Stimulated activated CD4-positive, alpha-beta T cell treated with anti-CD3 and anti-CD28 coated beads, Interleukin-15, amount 100 ng/mL, for 48 hours (primary cell): Measurements from ENCODE around the gene PDLIM5.
"Not testable (repeated sequence)": the region's sequence is repeated elsewhere in the genome, so short reads cannot be mapped to it uniquely, and the experiment has no call there.

Source experiments
- DNase-seq, 2 donors: peaks; one replicate each; pipeline ENCODE4 v3.0.0-alpha.2; 2020; ENCODE audit warnings: low read depth in 2 of 2

The PDLIM5 gene

DNA sequence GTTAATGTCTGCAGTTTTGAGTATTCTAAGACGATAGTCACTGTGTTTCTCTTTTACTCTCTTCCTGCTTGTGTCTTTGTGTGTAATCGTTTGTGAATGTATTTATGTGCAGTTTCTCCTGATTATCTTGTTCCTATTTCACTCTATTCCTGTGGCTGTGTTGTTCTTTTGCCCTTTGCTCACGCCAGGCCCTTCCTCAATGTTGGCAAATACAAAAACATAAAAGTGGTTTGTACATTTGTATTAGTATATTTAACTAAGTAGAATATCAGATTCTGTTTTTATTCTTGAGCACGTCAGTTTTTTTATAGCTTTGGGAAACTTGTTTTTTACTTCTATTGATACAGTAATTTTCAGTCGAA, 198.4 kb downstream of the PDLIM5 start:
- no peak for DNase-seq

DNA sequence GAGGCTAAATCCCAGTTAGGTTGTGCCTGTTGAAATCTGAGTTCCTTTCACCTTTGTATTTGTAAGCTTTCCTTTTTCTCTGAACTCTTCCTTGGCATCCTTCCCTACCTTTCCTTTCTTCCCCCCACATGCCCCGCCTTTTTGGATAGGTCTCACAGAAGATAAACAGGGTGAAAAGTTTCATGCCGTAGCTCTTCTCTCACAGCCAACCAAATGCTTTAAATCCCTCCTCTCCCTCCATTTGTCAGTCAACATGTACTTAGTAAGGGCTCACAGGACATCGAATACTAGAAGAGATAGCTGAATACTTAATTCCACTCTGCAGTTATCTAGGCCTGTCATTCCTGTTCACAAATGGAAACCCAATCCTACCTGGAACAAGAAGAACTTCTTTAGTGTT, 198.9 kb downstream of the PDLIM5 start:
- no peak for DNase-seq

DNA sequence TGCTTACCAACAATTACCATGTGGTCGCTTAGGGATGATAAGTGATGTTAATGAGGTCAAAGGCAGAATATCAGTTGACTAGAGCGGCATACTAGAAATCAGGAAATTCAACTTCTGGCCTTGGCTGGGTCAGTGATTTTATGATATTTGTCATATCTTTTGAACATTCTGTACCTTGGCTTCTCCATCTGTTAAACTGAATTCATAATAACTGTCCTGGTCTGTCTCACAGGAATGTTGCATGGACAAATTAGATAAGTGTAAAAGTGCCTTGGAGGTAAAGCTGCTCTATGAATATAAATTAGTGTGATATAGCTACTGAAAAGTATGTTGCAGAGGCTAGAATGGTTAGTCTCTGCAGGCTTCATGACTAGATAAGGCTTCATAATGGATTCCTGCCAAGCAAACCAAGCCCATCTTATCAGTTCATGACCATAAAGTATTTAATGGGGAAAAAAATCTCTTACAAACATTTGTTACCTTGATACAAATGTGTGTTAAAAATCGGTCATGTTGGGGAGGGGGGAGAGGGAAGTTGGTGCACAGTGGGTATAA, 201.4 kb downstream of the PDLIM5 start:
- no peak for DNase-seq

DNA sequence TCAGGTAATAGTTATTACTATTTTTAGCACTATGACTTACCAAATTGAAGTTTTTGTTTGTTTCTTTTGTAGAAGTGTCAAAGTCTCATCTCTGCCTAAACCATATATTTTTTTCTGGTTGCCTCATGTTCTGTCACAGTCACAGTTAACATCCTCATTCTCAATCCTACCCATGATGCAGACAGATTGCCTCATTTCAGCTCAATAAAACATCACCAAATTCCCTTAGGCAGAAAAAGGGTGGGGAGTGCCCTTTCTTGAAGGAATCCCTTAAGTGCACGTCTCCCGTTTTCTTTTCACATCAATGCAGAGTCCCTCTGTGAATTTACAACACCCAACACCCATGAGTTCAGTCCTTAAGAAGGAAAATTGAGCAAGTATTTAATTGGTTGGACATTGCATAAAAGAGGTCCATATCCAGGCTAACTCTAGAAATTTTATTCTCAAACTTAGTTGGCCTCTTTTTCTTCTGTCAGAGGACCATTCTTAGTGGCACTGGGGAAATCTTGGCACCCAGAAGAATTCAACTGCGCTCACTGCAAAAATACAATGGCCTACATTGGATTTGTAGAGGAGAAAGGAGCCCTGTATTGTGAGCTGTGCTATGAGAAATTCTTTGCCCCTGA, 202.4 kb downstream of the PDLIM5 start:
- DNase-seq, result no peak

DNA sequence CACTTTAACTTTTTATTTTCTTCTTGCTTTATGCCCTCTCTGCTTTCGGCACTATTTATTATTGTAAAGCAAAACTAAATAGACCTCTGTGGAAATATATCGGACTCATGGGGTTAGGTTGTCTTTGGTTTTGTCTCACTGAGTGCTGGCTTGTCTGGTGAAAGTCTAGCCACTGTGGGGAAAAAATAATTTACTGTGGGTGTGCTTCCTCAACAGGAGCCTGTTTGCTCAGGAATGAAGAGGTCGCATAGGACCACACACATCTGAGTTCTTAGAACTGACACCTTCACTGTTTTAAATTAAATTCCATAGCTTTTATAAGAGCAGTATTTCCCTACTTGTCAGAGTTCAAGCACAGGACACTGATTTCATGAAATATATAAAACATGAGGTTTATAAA, 203.0 kb downstream of the PDLIM5 start:
- DNase-seq, result no peak

DNA sequence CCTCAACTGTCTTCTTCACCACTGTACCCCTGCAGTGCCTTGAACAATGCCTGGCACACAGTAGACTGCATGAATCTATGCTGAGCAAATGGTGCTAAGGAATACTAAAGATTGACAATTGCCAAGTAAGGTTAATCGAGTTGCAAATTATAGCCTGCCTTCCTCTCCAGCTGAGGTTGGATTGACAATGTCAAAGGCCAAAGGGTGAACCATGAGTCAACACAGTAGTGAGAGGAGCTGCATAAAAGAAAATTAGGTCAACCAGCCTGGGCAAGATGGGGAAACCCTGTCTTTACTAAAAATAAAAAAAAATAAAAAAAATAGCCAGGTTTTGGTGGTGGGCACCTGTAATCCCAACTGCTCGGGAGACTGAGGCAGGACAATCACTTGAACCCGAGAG, 208.9 kb downstream of the PDLIM5 start:
- no peak for DNase-seq

DNA sequence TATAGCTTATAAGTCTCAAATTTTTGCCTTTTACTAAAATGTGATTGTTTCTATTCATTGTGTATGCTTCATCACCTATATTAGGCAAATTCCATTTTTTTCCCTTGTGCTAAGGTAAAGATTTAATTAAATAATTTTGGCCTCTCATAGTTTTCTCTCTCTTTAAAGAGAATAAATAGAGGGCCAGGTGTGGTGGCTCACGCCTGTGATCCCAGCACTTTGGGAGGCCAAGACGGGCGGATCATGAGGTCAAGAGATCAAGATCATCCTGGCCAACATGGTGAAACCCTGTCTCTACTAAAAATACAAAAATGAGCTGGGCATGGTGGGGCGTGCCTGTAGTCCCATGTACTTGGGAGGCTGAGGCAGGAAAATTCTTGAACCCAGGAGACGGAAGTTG, 213.3 kb downstream of the PDLIM5 start:
- not testable (repeated sequence) for DNase-seq

DNA sequence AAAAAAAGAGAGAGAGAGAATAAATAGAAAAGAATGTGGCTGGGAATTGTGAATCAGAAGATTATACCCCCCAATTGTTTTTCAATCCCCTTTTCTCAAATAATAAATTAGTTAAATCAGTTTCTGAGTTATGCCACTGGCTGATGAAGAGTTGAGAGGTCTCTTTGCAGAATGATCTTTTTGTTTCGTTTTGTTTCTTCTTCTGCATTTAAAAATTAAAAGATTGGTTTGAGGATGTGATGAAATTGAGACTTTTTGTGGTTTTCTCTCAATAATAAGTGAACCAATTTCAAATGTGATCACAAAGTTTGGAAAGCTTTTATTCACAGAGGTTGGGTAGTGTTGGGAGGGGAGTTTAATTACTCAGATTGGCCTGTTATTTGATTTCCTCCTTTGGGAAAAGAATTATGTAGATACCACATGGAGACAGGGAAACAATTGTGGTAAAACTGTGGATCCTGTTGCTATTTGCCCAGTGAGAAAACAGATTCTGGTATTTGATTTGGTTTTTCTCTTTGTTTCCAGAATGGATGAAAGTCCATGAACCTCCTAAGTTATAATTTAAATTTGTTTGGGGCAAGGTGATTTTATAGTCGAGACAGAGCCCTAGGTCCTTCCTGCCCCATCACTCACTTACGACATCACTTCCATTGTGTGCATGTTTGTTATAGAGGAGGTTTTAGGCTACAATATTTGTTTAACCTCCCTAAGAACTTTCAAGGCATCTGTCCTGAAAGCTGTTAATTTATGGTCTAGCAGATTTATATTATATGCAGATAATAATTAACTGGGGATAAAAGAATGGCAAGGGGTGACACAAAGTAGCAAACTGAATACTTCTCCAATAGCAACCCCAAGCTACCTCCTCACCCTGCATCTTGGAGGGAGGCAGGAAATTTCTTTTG, 214.0 kb downstream of the PDLIM5 start:
- DNase-seq, result no peak

DNA sequence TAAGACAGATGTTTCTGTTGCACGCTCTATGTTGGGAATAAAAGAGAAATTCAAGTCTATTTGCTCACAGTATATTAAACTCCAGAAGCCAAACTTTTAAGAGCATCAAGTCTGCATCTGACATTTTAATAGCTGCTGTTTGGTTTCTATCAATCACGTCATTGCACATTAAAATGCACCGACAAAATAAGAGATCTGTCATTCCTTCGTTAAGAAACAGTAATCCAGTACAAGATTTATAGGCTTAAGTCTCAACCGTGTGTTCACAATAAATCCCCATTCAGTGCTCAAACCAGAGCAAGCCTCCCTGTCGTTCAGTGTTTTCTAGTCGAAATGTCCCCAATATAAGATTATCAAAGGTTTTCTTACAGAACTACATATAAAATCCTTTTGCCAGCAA, 217.0 kb downstream of the PDLIM5 start:
- no peak for DNase-seq

DNA sequence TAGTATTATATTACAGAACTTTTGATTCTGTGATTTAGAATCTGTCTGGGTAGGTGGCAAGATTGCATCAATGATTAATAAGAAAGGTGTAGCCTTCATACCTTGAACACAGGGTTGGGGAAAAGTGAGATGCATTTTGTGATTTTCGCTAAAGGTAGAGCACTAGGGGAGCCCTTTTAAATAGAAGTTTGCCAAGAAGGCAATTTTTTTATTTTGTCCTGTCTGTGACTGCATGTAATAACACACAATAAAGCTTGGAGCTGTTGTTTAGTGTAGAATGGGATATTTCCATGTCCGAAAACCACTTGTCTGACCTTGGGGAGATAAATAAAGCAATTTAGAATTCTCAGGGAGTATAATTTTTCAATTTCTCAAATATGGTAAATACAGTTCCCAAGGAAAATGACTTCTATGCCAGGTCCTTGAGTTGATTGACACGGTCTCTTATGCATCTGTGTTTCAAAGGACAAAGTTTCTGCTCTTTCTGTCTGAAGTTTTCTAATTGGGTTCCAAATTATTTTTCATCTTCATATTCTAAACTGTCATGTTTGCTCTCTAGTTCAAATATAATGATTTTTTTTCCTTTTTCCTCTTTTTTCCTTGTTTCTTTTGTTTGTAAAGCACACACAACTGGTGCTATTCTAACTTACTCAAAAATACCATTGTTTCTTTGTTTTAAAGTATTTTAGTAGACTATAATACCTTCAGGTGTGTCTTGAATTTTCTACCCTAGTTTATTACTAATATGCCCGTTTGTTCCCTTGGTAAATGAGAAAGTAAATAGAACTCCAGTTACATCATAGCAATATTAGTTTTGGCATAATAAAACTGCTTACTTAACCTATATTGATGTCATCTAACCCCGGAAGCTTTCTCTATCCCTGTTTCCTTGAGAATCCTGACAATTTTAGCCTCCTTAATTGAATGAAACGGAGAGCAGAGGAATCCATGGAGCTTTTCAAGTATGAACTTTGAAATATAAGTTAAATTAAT, 218.2 kb downstream of the PDLIM5 start:
- DNase-seq, result no peak

DNA sequence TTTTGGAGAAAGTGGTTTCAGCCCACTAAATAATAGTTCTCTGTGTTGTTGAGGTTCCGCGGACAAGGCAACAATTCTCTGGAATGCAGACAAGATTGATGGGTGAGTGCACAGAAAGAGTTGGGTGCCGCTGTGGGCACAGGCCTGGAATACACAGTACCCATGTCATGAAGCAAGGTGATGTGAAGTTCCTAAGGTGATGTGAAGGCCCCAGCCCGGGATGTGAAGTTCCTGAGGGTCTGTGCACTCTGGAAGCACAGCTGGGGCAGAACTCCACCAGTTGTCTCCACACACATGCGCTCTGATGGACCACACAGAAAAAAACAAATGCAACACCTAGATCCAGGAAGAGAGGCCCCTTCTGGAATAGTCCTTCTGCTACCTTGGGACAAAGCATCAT, 219.4 kb downstream of the PDLIM5 start:
- DNase-seq, result no peak

DNA sequence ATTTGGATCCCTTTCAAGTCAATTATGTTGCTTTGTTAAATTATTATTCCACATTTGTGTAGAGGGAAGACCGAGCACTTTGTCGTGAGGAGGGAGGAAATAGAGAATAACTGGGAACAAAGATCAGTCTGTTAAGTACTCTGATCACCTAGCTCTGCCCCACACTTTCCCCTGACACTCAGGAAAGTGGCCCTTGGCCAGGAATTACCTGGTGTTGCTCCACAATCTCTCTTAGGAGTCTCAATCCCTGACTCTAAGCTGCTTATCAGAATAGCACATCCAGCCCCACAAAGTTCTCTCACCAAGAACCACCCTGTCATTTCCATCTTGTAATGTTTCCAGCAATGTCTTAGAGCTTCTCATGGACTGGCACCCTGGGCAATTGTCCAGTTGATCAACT, 222.2 kb downstream of the PDLIM5 start:
- DNase-seq, result no peak

DNA sequence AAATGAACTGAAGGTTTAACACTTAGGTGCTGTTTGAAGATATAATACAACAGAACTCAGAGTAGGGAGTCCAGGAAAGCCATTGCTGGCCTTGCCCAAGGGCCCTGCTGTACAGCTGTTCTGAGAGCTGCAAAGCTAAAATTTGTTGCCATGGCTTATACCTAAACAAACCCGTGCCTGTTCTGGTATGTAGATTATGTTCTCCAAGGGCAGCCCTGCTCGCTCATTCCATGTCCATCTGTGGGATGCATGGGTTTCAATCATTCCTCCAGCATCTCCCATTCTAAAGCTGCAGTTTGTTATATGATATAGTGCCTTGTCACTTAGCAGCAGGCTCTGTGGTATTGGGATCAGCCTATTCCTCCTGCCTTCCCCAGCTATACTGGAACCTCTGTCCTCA, 225.2 kb downstream of the PDLIM5 start:
- DNase-seq, result no peak

DNA sequence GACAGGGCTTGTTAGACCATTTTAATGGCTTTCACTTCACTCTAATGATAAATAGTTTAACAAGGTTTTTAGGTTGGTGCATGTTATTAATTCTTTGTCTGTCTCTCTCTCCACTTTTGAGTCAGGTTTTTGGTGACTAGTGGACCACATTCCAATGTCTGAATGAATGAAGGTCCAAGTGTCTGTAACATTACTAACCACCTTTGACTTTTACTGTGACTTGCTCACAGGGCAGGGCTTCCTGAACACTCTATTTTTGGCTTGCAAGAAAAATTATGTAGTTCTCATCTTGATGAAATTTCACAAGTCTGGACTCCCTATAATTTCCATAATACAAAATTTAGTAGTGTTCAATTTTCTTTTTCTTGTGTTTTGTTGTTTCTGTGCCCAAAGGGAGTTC, 227.2 kb downstream of the PDLIM5 start:
- no peak for DNase-seq

DNA sequence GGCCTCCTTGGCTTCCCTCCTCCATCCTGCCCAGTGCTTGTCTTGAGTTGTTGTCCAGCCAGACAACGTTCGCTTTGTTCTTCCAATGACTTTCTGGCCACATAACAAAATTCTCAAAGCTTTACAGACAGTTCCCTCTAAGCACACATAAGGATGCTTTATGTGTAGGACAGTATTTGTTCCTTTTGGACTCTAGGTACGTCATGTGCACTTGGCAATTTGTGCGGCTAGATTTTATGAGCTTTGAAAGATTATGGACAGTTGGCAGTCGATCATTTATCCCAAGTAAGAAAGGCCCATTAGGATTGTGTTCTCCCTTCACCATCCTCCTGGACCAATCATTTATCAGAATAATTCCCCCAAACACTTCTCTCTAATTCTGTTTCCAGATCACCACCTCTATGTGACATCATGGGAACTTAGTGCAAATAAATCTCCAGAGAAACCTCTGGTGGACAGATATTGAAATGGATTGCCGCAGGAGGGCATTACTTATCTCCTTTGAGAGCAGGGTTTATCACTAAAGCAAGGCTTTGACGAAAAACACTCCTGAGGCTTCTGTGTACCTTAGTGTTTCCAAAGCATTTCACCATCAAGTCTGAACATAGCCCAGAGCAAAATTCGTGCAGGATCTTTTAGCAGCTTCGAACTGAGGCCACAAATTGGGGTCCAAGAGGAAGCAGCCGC, 228.6 kb downstream of the PDLIM5 start:
- no peak for DNase-seq

DNA sequence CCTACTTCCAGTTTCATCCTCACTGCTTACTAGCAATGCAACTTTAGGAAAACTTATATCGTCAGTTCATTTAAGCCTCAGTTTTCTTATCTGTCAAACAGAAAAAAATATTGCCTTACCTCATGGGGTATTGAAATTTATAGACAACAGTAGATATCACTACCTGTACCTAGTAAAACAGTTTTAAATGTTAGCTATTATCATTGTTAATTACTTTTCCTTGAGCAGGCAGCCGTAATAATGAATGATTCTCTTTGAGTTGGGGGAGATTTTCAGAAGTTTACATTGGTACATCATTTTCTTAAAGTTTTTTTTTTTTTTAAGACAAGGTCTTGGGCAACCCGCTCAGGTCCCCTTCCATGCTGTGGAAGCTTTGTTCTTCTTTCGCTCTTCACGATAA, 234.3 kb downstream of the PDLIM5 start:
- no peak for DNase-seq

DNA sequence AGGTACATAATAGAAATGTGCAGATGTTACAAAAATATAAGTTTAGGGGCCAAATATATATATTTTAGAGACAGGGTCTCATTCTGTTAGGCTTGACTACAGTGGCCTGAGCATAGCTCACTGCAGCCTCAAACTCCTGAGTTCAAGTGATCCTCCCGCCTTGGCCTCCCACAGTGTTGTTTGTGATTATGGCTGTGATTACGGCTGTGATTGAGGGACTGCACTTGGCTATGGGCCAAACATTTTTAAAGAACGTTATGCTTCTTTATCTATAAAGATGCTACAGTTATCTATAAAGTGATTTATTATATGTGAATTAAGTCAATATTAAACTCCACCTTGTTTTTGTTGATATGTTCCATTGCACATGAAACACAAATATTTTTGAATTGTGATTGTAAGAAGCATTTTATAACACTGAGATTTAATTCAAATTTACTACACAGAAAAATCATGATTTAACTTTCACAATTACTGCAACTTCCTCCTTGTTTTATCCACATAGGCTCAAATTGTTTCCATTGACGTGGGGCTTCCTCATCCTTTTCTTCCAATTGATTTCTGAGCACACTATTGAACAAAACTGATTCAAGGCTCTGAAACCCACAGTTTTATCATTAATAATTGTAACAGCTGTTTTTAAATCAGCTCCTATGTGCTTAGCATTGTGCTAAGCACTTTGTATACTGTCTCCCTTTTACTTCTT, 237.6 kb downstream of the PDLIM5 start:
- DNase-seq, result no peak

DNA sequence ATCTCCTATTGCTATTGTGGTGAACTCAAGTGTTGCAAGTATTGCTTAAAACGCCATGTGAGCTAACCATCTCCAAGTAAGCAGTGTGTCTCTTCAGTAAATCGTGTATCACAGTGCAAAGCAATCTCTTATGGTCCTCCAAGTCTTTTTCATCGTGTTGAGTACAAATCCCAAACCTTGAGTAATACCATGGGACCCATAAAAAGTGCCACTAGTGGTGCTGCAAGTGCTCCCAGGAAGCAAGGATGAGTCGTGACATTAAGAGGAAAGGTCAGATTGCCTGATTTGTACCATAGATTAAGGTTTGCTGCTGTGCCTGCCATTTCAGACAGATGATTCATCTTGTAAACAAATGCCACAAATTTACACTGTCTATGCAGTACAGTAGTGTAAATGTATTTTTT, 239.1 kb downstream of the PDLIM5 start:
- DNase-seq, result no peak

DNA sequence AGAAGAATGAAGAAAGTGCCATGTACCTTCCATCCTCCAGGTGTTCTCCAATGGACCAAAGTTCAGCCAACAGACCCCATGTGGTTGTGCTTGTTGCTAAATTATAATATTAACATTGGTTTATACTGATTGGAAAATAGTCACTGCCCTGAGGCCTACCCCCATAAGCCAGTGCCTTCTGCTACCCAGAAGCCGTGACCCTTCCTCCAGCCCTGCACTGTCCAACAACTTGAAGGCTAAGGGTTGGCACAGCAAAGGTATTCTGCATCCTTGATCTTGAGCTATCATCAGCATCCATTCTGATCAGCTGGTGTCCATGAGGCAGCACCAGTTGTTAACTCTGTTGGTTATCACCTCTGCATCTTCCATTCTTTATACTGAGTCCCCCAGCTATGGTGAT, 239.8 kb downstream of the PDLIM5 start:
- no peak for DNase-seq

DNA sequence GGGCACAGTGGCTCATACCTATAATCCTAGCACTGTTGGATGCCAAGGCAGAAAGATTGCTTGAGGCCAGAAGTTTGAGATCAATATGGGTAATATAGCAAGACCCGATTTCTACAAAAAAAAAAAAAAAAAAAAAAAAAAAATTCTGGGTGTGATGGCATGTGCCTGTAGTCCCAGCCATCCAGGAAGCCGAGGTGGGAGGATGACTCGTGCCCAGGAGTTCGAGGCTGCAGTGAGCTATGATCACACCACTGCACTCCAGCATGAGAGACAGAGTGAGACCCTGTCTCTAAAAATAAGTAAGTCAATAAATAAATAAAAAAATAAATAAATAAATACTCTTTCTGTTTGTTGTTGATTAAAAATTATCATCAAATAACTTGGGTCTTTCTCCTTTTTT, 243.6 kb downstream of the PDLIM5 start:
- DNase-seq, result no peak

DNA sequence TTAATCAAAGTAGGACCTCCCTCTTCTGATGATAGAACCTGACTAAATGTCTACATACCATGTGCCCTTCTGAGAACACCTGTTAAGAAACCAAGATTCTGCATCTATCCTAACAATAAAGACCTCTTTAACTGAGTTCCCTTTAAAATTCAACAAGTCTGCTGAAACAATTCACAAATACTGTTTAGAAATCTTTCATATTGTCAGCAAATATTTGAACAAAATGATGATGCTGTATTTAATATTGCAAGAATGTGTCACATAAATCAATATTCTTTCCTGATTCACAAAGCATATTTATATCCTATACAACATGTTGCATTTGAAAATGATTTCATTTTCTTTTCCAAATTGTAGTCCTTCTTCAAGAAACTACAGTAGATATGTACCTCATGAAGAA, 246.4 kb downstream of the PDLIM5 start:
- DNase-seq, result no peak
